HG03175 (cell line): ENCODE results near the gene THAP4.
"Not testable (repeated sequence)": the region's sequence is repeated elsewhere in the genome, so short reads cannot be mapped to it uniquely, and the experiment has no call there.

Source experiments
- ATAC-seq: cut with Tn5 transposase; IDR thresholded peaks from one replicate; pipeline ENCODE4 v1.9.1; 2021; ENCODE audit warnings: mild to moderate bottlenecking, moderate library complexity; ENCODE audit not compliant: unreplicated experiment

Gene THAP4

GRCh38 chr2:241613017-241613780 is 23.8 kb downstream of the THAP4 start:
- ATAC-seq, result no peak

DNA sequence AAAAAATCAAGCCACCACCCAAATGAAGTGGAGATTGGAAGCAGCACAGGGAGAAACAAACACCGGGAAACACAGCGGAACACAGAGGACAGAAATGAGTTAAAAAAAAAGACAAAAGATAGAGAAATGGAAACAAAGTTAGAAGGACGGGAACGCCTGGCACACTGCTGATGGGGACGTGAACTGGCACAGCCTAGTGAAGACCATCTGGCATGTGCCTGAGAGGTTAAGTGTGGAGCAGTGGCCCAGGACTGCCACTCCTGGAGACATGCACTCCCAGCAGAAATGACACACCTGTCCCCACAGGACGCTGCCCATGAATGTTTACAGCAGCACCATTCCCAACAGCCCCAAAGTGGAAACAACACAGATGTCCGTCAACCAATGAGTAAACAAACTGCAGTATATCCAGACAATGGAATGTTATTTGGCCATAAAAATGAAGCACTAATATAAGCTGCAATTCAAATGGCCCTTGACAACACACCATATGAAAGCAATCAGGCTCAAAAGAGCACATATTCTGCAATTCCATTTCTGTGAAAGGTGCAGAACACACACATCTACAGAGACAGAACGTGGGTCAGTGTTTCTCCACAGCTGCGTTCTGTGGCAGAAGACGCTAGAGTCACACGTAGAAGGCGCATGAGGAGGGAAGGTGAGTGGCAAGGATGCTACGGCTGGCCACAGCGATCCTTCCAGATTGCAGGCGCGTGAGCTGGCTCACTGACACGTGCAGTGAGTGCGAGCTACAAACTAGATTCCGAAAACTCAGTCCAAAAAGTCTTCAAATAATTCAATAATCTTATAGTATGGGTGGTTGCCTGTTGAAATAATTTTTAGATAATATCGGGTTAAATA is 24.6 kb downstream of the THAP4 start:
- ATAC-seq, result no peak

DNA sequence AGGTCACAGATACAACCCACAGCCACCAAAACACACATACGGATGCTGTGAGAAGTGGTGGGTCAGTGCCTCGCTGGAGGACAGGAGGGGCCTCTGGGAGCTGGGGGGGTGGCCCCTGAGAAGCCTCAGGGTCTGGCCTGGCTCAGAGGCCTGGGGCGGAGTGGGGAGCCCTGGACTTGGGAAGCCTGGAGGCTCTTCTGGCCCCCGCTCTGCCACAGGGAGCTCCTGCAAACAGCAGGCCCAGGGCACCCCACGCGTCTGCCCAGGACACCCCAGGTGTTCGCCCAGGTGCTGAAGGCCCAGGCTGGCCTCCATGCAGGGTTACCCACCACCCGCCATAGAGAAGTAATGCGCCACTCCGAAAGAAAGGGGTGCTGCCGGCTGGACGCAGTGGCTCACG is 25.9 kb downstream of the THAP4 start:
- no peak for ATAC-seq

DNA sequence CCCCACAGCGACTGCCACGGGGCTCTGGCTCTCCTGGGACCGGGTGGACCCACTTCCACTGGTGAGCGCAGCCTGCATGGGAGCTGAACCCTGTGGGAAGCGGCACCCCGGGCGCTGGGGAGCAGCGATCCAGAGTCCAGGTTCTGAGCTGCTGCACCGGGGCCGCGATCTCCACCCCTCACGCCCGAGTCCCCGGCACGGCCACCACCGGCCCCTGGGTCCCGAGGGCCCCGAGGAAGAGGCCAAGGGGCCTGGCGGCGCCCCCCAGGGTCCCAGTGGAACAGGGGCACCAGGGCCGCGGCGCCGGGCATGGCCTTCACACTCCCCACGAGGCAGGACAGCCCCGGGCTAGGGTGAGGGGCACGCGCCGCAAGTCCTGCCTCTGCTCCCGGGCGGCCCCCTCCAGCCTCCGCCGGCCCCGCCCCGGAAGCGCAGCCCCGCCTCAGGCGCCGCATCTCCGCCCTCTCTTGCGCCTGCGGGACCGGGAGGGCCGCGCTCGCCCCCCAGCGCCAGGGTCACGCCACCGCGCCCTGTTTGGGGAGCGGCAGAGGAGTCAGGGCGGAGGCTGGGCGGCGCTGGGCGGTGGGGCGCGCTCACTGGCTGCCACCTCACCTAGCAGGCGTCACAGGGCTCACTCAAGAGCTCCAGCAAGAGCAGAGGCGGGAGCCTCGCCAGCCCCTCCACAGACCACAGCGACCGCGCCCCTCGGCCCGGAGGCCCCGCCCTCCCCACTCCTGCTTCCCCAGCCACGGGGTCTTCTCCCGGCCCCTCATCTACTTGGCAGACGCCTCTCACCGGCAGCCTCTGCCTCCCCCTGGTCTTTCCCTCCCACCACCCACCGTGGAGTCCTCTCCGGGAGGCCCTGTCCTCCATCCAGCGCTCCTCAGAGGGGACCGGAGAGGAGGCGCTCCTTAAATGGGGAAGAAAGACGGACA is 26.8 kb downstream of the THAP4 start:
- peak; percentile 97 for ATAC-seq

DNA sequence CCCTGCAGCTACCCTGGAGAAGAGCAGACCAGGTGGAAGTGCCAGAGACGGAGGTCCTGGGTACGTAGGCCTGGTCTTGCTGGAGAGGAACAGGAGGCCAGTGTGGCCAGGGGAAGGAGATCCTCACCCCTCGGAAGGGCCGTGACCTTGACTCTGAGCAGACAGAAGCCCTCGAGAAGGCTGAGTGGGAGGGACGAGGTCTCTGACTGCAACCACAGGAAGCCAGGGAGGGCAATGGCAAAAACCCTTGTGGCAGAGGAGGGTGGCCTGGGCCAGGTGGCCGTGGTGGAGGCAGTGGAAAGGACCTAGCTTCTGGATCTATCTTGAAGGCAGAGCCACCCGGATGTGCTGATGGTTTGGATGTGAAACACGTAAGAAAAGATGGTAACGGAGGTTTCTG is 28.1 kb downstream of the THAP4 start:
- no peak for ATAC-seq

- ATAC-seq, result no peak
These were observed 29.6 kb downstream of the THAP4 start for GRCh38 chr2:241607162-241607885.

GRCh38 chr2:241606186-241606585 is 30.8 kb downstream of the THAP4 start:
- no peak for ATAC-seq

DNA sequence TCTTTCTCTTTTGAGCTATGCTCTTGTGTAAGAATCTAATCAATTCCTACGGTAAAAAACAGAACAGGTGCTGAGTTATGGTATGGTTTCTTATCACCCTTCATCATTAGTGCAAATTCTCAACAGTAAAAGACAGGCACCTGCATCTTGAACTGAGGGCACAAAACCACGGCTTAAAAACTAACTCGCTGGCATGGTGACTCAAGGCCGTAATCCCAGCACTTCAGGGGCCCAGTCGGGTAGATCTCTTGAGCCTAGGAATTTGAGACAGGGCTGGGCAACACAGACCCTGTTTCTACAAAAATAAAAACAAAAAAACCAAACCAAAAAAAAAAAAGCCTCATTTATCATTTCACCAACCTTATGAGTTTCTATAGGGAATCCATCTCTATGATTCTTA is 33.3 kb downstream of the THAP4 start:
- ATAC-seq, result no peak

DNA sequence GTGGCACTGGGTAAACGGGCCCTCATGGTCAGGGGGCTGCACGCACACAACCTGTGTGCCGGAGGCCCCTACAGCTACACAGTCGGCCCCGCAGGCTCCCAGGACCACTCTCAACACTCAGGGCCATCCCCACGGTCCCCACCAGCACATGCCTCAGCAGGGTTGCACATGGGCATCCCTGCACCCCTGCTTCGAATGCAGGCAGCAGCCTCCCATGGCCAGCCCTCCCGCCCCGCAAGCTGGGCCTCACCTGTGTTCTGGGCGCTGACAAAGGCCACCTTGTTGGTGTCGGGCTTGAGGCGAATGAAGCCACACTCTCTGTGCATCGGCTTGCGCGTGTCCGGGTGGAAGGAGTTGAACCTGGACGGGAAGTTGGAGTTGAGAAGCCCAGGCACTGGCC is 34.2 kb downstream of the THAP4 start:
- ATAC-seq, result no peak

DNA sequence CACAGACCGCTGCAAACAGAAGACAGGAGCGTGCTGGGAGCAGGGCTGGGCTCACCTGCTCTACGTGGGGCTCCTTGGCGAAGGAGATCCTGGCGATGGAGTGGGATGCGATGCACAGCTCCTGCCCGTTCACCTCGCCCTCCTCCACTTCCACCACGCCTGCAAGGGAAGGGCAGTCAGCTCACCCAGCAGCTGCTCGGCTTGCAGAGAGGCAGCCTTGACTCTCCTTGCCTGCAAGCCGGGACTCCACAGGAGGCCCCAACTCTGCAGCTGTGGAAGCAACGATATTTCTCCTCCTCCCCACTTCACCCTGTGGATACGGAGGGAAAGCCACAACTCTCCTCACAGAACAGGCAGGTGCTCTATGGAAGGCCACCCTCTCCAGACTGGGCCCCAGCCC is 35.1 kb downstream of the THAP4 start:
- no peak for ATAC-seq

DNA sequence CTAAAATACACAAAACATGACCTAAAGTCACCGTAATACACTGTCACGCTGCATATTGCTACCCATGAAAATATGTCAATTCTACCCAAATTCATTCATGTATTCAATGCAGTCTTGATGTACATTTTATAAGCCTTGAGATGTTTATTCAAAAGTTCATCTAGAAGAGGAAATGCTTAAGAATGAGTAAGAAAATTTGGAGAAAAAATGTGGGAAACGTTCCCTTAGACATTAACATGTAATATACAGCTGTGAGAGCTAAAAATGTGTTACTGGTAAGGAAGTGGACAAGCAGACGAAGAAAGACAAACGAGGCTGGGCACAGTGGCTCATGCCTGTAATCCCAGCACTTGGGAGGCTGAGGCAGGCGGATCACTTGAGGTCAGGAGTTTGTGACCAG is 37.3 kb downstream of the THAP4 start:
- no peak for ATAC-seq

DNA sequence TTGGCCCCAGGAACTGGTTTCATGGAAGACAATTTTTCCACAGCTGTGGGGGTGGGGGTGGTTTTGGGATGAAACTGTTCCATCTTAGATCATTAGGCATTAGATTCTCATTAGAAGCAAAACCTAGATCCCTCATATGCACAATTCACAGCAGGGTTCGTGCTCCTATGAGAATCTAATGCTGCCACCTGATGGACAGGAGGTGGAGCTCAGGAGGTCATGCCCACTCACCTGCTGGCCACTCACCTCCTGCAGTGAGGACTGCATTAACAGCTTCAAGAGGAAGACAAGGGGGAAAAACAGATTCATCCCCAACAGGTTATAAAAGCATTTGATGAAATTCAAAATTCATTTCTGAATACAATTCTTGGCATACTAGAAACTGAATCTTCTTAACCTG is 38.5 kb downstream of the THAP4 start:
- ATAC-seq, result no peak

DNA sequence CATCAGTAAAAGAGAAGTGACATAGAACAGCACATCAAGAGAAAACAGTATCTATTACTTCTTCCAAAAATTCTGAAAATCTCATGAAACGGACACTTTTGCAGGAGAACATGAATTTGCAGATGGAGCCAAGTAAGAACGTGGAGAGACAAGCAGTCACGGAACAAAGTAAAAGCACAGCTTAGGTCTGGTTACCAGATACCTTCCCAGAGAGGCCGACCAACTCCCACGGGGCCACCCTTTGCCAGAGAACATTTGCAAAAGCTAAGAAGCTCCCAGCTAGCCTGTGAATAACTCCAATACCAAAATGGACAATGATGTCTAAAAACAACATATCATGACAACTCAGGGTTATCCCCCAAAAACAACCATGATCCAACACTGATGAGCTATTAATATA is 38.9 kb downstream of the THAP4 start:
- ATAC-seq, result no peak

- ATAC-seq, result no peak
These were observed 39.4 kb downstream of the THAP4 start for GRCh38 chr2:241597561-241597960.

DNA sequence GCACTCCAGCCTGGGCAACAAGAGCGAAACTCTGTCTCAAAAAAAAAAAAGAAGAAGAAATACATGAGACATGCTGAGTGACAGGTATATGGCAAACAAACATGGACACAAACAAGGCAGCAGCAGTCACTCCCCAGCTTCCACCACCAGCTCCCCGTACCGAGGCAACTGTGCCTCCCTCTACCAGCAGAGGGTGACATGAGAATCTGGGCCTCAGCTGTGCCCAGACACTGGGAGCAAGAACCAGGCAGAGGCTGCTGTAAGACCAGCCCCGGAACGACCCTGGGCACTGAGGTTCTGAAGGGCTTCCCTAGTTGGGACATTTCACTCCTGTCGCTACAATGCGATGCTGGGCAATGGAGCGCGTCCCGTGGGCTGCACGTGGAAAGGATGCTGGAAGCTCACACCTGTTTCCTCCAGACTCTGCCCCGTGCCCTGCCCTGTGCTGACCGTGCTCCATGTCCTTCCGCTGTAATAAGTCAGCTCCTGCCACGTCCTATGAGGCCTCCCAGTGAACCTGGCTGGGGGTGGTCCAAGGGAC is 41.3 kb downstream of the THAP4 start:
- ATAC-seq, result no peak

DNA sequence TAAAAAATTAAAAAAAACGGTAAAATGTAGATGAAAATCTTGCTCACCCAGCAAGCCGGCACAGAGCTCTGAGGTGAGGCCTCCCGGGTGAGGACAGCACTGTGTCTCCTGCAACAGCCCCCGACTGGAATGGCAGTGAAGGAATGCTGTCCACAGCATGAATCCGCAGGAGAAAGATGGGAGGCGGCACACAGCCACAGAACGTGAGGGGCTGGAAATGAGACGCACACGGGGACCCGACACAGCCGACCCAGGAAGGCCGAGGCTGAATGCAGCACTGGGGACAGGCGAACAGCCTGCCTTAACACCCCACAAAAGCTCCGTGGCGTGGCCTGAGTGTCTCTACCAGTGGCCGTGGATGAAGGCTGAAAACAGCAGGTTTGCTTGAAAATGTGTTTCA is 43.7 kb downstream of the THAP4 start:
- no peak for ATAC-seq

- ATAC-seq, result no peak
These were observed 44.7 kb downstream of the THAP4 start for GRCh38 chr2:241592126-241592845.

GRCh38 chr2:241590496-241591455 is 46.2 kb downstream of the THAP4 start:
- ATAC-seq, result not testable (repeated sequence)
